ENCODE results near the gene PRSS1.
"Not testable (repeated sequence)": the region's sequence is repeated elsewhere in the genome, so short reads cannot be mapped to it uniquely, and the experiment has no call there.

The PRSS1 gene

GRCh38 chr7:142746264-142746663 lies 3.0 kb upstream of the PRSS1 start:
- no peak for DNase-seq (ENCODE audit: low read depth, low spot score)
- no peak for TF ChIP-seq CTCF (IDR thresholded peaks at IDR 0.05; ENCODE audit: low read depth, low read length)
- H3K4me3 ChIP-seq (ENCODE audit: low read depth, low read length) = no peak overlapping the region
- in situ Hi-C loops (cut with HindIII; ENCODE audit: low sequenced_read_pairs) = no loop called here

- DNase-seq (ENCODE audit: low read depth, low spot score); in situ Hi-C loops (cut with HindIII; ENCODE audit: low sequenced_read_pairs); H3K4me3 ChIP-seq (ENCODE audit: low read depth, low read length): not testable (repeated sequence)
Measured at GRCh38 chr7:142748410-142748809, 862 bp upstream of the PRSS1 start.

GRCh38 chr7:142750321-142750938 lies 1.2 kb downstream of the PRSS1 start:
- TF ChIP-seq CTCF (IDR thresholded peaks at IDR 0.05; ENCODE audit: low read depth, low read length) = no peak
- no peak for DNase-seq (ENCODE audit: low read depth, low spot score)
- in situ Hi-C loops (cut with HindIII; ENCODE audit: low sequenced_read_pairs) = no loop called here
- H3K4me3 ChIP-seq (ENCODE audit: low read depth, low read length) = no peak overlapping the region

GRCh38 chr7:142751526-142752175 lies 2.4 kb downstream of the PRSS1 start:
- DNase-seq (ENCODE audit: low read depth, low spot score); H3K4me3 ChIP-seq (ENCODE audit: low read depth, low read length); in situ Hi-C loops (cut with HindIII; ENCODE audit: low sequenced_read_pairs): not testable (repeated sequence)

GRCh38 chr7:142752376-142753225 lies 3.3 kb downstream of the PRSS1 start:
- in situ Hi-C loops (cut with HindIII; ENCODE audit: low sequenced_read_pairs) = no loop called here
- TF ChIP-seq CTCF (IDR thresholded peaks at IDR 0.05; ENCODE audit: low read depth, low read length) = no peak
- no peak for DNase-seq (ENCODE audit: low read depth, low spot score)
- no peak overlapping the region for H3K4me3 ChIP-seq (ENCODE audit: low read depth, low read length)

- in situ Hi-C loops (cut with HindIII; ENCODE audit: low sequenced_read_pairs) = no loop called here
- DNase-seq (ENCODE audit: low read depth, low spot score) = no peak
- no peak overlapping the region for H3K4me3 ChIP-seq (ENCODE audit: low read depth, low read length)
- TF ChIP-seq CTCF (IDR thresholded peaks at IDR 0.05; ENCODE audit: low read depth, low read length) = no peak
Measured at GRCh38 chr7:142753366-142753765, 4.1 kb downstream of the PRSS1 start.

- in situ Hi-C loops (cut with HindIII; ENCODE audit: low sequenced_read_pairs); H3K4me3 ChIP-seq (ENCODE audit: low read depth, low read length); DNase-seq (ENCODE audit: low read depth, low spot score): not testable (repeated sequence)
Measured at GRCh38 chr7:142753925-142754491, 4.7 kb downstream of the PRSS1 start.

All from astrocyte of the spinal cord (primary cell).